ENCODE measurements around the gene KCNT1. TPM values are rescaled to one million over a fixed set of nuclear protein-coding genes. Genes with fewer than 3 reads are reported as not detected.

Gene KCNT1
- total RNA-seq, 3 donors from 2014 or later: not detected

DNA sequence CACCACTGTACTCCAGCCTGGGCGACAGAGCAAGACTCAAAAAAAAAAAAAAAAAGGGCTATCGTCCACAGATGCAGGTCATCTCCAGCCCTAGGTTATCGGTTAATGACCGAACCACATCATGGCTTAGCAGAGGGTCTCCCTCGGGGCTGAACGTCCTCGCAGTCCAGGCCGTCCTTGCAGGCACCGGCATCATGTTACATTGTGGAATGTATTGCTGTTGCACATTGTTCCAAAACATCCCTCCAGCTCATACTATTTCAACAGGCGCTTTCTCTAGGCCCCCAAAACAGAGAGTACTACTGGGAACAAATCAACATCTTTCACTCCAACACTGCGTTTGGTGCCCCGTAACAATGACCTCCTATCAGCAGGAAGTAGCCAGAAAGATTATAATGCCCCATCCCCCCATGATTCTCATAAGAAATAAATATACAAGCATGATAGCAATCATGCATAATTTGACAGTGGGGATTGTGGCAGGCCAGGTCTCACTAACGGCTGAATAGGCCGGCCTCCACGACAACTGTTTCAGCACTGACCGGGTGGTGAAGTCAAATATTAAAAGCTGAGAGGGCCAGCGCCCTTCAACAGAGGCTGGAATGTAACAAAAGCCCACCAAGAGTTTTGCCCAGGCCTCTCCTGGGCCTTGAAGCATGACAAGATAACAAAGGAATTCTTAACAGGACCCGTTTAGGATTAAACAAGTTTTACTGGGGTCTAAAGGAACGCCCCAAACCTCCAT, 40.0 kb upstream of the KCNT1 start:
- no peaks in the 10 kb centered on the region for H3K36me3 ChIP-seq
- no peaks in the 10 kb centered on the region for H3K4me1 ChIP-seq
- intact Hi-C loops (cut with DNase I; ENCODE audit: low total_unique reads): no loop called here
- no peak for DNase-seq (ENCODE audit: low spot score in 2 of 2)
- H3K4me3 ChIP-seq: no peak overlapping the region
- peaks cover 0 to 43% of the 10 kb centered on the region in 2 donors for H3K27me3 ChIP-seq
- H3K9me3 ChIP-seq: peaks cover 0 to 3% of the 10 kb centered on the region in 2 donors
- TF ChIP-seq POLR2AphosphoS5 (IDR thresholded peaks at IDR 0.05) (no peak), POLR2A (IDR thresholded peaks at IDR 0.05) (no peak)
- TF ChIP-seq, protein P1, sequence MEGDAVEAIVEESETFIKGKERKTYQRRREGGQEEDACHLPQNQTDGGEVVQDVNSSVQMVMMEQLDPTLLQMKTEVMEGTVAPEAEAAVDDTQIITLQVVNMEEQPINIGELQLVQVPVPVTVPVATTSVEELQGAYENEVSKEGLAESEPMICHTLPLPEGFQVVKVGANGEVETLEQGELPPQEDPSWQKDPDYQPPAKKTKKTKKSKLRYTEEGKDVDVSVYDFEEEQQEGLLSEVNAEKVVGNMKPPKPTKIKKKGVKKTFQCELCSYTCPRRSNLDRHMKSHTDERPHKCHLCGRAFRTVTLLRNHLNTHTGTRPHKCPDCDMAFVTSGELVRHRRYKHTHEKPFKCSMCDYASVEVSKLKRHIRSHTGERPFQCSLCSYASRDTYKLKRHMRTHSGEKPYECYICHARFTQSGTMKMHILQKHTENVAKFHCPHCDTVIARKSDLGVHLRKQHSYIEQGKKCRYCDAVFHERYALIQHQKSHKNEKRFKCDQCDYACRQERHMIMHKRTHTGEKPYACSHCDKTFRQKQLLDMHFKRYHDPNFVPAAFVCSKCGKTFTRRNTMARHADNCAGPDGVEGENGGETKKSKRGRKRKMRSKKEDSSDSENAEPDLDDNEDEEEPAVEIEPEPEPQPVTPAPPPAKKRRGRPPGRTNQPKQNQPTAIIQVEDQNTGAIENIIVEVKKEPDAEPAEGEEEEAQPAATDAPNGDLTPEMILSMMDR (IDR thresholded peaks at IDR 0.05): no peak
- H3K27ac ChIP-seq: no peak overlapping the region

DNA sequence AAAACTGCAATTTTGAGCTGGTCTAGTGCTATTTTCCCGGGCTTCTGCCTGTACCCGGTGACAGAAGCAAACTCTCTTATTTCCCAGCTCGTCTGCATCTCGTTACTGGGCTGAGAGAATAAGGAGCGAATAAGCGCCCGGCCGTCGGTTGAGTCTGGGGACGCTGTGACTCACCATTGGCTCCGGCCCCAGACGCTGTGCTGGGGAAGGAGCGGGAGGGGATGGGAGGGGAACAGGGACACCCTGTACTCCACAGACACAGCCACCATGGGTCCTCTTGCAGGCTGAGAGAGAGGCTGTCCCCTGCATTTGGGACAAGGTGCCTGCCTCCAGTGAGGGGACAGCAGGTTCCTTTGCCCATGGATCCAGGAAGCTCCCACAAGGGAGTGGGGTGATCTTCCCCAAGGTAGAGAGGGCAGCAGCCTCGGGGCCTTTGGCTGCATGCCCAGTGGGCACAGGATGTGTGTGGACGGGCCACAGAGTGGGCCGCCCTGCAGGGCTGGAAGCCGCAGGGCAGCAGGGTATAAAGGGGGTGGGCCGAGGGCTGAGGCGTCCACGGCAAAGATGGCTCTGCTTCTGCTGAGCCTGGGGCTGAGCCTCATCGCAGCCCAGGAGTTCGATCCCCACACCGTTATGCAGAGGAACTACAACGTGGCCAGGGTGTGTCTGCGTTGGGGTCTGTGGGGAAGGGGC, 39.1 kb upstream of the KCNT1 start, which contains the start of gene LCN9:
TSS of gene LCN9 (plus strand) at position 552 of the 693 bp plus-strand sequence. CDS start at position 565, 13 bp downstream.
- no peak for TF ChIP-seq POLR2A (IDR thresholded peaks at IDR 0.05)
- TF ChIP-seq POLR2AphosphoS5 (IDR thresholded peaks at IDR 0.05): no peak
- TF ChIP-seq, protein P1 (IDR thresholded peaks at IDR 0.05): no peak
- no peaks in the 10 kb centered on the region for H3K4me1 ChIP-seq
- no peak within 1 kb of the TSS for H3K27ac ChIP-seq
- peaks cover 0 to 47% of the 10 kb centered on the region in 2 donors for H3K27me3 ChIP-seq
- H3K9me3 ChIP-seq: peaks cover 0 to 3% of the 10 kb centered on the region in 2 donors
- peak in 1 of 2 donors; percentile 33 for DNase-seq (ENCODE audit: low spot score in 2 of 2)
- no peak within 1 kb of the TSS for H3K4me3 ChIP-seq
- intact Hi-C loops (cut with DNase I; ENCODE audit: low total_unique reads): no loop called here
- H3K36me3 ChIP-seq: no peaks in the 10 kb centered on the region

DNA sequence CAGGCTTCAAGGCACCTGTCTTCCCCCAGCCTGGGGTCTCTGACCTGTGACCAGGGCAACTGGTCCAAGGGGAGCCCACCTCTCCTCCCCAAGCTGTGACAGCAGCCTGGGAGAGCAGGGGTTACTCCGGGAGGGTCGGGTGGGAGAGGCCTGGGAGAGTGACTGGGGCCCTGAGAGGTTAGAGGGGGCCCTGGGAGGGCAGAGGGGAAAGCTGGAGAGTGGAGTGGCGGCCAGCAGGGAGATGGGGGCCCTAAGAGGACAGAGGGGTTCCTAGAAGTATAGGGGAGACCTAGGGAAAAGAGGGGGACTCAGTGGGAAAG, 38.6 kb upstream of the KCNT1 start:
- DNase-seq (ENCODE audit: low spot score in 2 of 2): no peak
- Histone ChIP-seq H3K9me3 (peaks cover 3% of the 10 kb centered on the region in 2 donors), H3K36me3 (no peaks in the 10 kb centered on the region), H3K4me3 (no peak overlapping the region), H3K4me1 (no peaks in the 10 kb centered on the region), H3K27ac (no peak overlapping the region), H3K27me3 (peaks cover 0 to 47% of the 10 kb centered on the region in 2 donors)
- no peak for TF ChIP-seq POLR2A (IDR thresholded peaks at IDR 0.05)
- TF ChIP-seq, protein P1 (IDR thresholded peaks at IDR 0.05): no peak
- TF ChIP-seq POLR2AphosphoS5 (IDR thresholded peaks at IDR 0.05): no peak
- intact Hi-C loops (cut with DNase I; ENCODE audit: low total_unique reads): no loop called here

DNA sequence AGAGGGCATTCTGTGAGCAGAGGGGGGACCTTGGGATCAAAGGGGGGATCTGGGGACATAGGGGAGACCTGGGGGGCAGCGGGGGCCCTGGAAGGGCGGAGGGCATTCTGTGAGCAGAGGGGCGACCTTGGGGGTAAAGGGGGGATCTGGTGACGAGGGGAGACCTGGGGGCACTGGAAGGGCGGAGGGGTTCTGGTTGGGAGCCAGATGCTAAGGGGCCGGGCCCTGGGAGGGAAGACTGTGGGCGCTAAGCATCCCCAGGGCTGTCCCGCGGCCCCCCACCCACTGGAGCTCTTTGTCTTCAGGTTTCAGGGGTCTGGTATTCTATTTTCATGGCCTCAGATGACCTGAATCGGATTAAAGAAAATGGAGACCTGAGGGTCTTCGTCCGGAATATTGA, 38.1 kb upstream of the KCNT1 start:
- Histone ChIP-seq H3K9me3 (peaks cover 3 to 7% of the 10 kb centered on the region in 2 donors), H3K4me3 (no peak overlapping the region), H3K27ac (no peak overlapping the region), H3K36me3 (no peaks in the 10 kb centered on the region), H3K27me3 (peaks cover 0 to 47% of the 10 kb centered on the region in 2 donors), H3K4me1 (no peaks in the 10 kb centered on the region)
- intact Hi-C loops (cut with DNase I; ENCODE audit: low total_unique reads): no loop called here
- TF ChIP-seq POLR2AphosphoS5 (IDR thresholded peaks at IDR 0.05) (no peak), POLR2A (IDR thresholded peaks at IDR 0.05) (no peak)
- TF ChIP-seq, protein P1 (IDR thresholded peaks at IDR 0.05): no peak
- peak in 1 of 2 donors; percentile 35 for DNase-seq (ENCODE audit: low spot score in 2 of 2)

DNA sequence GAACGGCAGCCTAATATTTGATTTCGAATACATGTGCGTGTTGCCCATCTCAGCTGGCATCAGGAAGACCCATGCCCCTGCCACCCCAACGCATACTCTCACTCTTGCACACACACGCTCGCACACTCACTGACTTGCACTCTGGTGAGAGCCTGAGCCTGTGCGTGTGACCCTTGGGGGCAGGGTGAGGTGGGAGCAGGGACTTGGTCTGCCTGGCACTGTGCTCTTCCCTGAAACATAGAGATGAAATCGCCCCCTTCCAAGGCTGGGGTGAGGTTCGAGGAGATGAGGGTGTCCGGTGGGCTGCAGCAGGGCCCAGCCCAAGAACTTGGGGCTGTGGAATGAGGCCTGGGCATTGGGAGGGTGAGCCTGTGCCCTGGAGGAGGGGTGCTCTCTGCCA, 37.7 kb upstream of the KCNT1 start:
- peaks cover 0 to 47% of the 10 kb centered on the region in 2 donors for H3K27me3 ChIP-seq
- H3K4me1 ChIP-seq: no peaks in the 10 kb centered on the region
- H3K27ac ChIP-seq: no peak overlapping the region
- TF ChIP-seq POLR2AphosphoS5 (IDR thresholded peaks at IDR 0.05) (no peak), POLR2A (IDR thresholded peaks at IDR 0.05) (no peak)
- TF ChIP-seq, protein P1 (IDR thresholded peaks at IDR 0.05): no peak
- H3K4me3 ChIP-seq: no peak overlapping the region
- H3K36me3 ChIP-seq: no peaks in the 10 kb centered on the region
- intact Hi-C loops (cut with DNase I; ENCODE audit: low total_unique reads): no loop called here
- peak in 1 of 2 donors; percentile 25 for DNase-seq (ENCODE audit: low spot score in 2 of 2)
- H3K9me3 ChIP-seq: peaks cover 3 to 11% of the 10 kb centered on the region in 2 donors

Data from breast epithelium (tissue), 4 donors.